Naive thymus-derived CD8-positive, alpha-beta T cell (primary cell): ENCODE measurements around the gene IQSEC1. TPM values are rescaled to one million over a fixed set of nuclear protein-coding genes. Genes with fewer than 3 reads are reported as not detected.

ENCODE experiments used
- ATAC-seq, 2 donors: fragments of 150-1000 bp; cut with Tn5 transposase in 1 of 2; sonication (Bioruptor Pico), chemical (Tn5 transposase) in 1 of 2; 1 replicate in 1 of 2; 2 replicates in 1 of 2; pipeline ENCODE4 v1.10.0; 2021; ENCODE audit warnings: mild to moderate bottlenecking in 2 of 2, moderate library complexity in 2 of 2
- POLR2A ChIA-PET: fragments of 350-600 bp; sonication (Branson Sonifier 250); formaldehyde crosslinking; loops from one replicate; lab custom pipeline; 2021; ENCODE audit warnings: antibody characterized with exemption; lab: Charles Lee
- DNase-seq, 10 donors: peaks; one replicate each; pipeline versions ENCODE4 v3.0.0 to v3.0.0-alpha.2; 2020 to 2022
- H3K27ac Mint-ChIP-seq, 10 donors: one replicate each; pipeline ENCODE4 v1.8.0; 2020 to 2022; ENCODE audit warnings: mild to moderate bottlenecking in 10 of 10, mixed read lengths in 10 of 10, moderate library complexity in 4 of 10, inconsistent platforms in 1 of 10
- H3K27me3 Mint-ChIP-seq, 5 donors: one replicate each; pipeline ENCODE4 v1.8.0; 2021 to 2022; ENCODE audit warnings: mixed read lengths in 5 of 5
- H3K36me3 Mint-ChIP-seq, 3 donors: one replicate each; pipeline ENCODE4 v1.8.0; 2020 to 2022; ENCODE audit warnings: mixed read lengths in 3 of 3, mild to moderate bottlenecking in 2 of 3, inconsistent platforms in 1 of 3
- H3K4me1 Mint-ChIP-seq, 4 donors: one replicate each; pipeline ENCODE4 v1.8.0; 2021 to 2022; ENCODE audit warnings: mixed read lengths in 4 of 4
- H3K4me3 Mint-ChIP-seq, 10 donors: one replicate each; pipeline ENCODE4 v1.8.0; 2020 to 2022; ENCODE audit warnings: mild to moderate bottlenecking in 10 of 10, mixed read lengths in 10 of 10, moderate library complexity in 6 of 10, inconsistent platforms in 1 of 10
- H3K9me3 Mint-ChIP-seq, 9 donors: one replicate each; pipeline ENCODE4 v1.8.0; 2020 to 2022; ENCODE audit warnings: mixed read lengths in 9 of 9, mild to moderate bottlenecking in 3 of 9, inconsistent platforms in 1 of 9, moderate library complexity in 1 of 9
- polyA plus RNA-seq, 3 donors: library from polyadenylated mRNA; unstranded; fragments of 300-500 nt; fragmentation: Illumina TruSeq; gene quantifications; one replicate each; pipeline ENCODE4 v1.2.3, GENCODE V29; 2021
- total RNA-seq, 8 experiments: library from RNA in 2 of 8; stranded (reverse) in 2 of 8; gene quantifications; one replicate each; pipeline ENCODE4 v1.2.3 and lab custom pipeline; 2021 to 2026

IQSEC1 gene
- 10 to 100 TPM; 43.4 to 47.7 TPM for total RNA-seq
- 10 to 100 TPM; 13.7 to 23.7 (median 15.7) TPM for polyA plus RNA-seq
- 8.3 to 98.4 (median 38.9) reads per million in 6 experiments for total RNA-seq (lab: John Stamatoyannopoulos, UW)

DNA sequence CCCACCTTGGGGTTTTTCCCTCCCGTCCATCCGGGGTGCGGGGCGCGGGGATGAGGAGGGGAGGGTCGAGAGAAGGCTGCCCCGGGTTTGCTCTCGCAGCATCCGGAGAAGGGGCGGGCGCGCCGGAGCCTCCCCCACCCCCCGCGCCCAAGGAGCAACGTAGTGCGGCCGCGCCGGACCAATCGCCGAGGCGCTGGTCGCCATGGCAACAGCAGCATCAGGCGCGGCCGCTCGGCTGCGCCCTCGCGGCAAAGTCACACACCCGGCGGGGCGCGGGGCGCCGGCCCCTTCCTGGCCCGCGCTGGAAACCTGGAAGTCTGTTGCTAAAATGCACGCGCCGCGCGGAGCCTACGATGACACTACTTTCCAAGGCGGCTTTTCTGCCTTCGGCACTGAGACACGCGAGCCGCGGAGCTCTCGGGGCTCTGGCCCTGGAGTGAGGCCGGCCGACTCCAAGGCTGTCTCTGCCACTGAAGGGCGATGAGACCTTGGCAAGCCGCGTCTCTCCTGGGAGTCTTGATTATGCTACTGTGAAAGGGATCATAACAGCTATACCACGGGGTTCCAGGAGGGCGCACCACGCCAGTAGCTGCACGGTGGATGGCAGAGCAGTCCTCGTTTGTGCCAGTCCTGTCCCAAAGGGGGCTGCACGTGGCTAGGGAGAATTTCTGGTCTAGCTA lies at the start of gene IQSEC1:
Gene IQSEC1 (minus strand): TSS at position 104 of the 680 bp plus-strand sequence. CDS start 415 bp downstream, outside the sequence.
- peak within 1 kb of the TSS; percentile 74 to 89 (median 82) for H3K4me3 Mint-ChIP-seq
- peaks cover 0 to 4% (median 0%) of the 10 kb centered on the region in 5 donors for H3K27me3 Mint-ChIP-seq
- H3K4me1 Mint-ChIP-seq = peaks cover 25 to 71% (median 53%) of the 10 kb centered on the region in 4 donors
- POLR2A ChIA-PET = interaction anchor here (1.1 kb wide), 1 partner anchor 80 kb away, joined by 3 read pairs; no protein-coding TSS in a partner anchor
- H3K27ac Mint-ChIP-seq = peak within 1 kb of the TSS in 7 of 10 donors; percentile 15 to 89 (median 58)
- no peaks in the 10 kb centered on the region for H3K36me3 Mint-ChIP-seq
- H3K9me3 Mint-ChIP-seq = no peaks in the 10 kb centered on the region
- peak; percentile 71 to 82 for ATAC-seq
- peak; percentile 46 to 86 (median 66) for DNase-seq

DNA sequence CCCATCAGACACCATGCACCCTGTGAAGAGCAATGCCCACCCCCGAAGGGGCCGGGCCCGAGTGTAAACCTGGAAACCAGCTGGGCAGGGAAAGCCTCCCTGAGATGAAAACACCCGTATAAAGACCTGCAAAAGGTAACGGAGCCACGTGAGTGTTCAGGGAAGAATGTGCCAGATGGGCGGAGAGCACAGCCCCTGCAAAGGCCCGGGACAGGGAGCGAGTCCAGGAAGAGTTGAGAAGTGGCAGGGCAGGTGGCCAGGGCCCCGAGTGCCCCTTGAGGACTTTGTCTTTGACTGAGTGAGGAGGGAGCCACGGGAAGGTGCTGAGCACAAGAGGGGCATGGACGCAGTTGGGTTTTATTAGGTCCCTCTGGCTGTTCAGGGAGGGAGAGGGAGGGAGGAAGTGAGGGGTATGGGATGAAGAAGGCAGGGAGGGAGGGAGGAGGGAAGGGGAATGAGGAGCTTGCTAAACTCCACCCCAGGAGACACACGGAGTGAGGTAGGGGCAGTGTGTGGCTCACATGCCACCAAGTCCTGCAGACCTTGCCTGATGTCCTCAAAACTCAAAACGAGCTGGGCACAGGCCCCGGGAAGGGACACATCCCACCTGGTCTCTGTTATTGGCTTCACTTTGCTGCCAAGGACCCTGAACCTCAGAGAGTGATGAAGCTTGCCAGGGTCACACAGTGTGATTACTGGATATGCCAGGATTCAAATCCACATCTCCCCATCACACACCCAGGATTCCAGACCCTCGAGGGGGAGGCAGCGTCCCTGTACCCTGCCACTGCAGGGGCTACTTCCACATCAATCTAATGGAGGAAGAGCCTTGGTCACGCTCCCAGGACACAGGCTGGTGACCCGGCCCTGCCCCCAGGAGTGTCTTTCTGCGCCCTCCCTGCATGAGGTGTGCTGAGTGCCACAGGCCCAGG lies 49.1 kb upstream of the IQSEC1 start:
- DNase-seq (peak in 1 of 10 donors; percentile 32), ATAC-seq (no peak)
- no peak overlapping the region for H3K4me3 Mint-ChIP-seq
- H3K27ac Mint-ChIP-seq = no peak overlapping the region
- no peaks in the 10 kb centered on the region for H3K27me3 Mint-ChIP-seq
- H3K36me3 Mint-ChIP-seq = no peaks in the 10 kb centered on the region
- no peaks in the 10 kb centered on the region for H3K9me3 Mint-ChIP-seq
- POLR2A ChIA-PET = no interaction called here
- H3K4me1 Mint-ChIP-seq = peaks cover 0 to 2% (median 0%) of the 10 kb centered on the region in 4 donors

DNA sequence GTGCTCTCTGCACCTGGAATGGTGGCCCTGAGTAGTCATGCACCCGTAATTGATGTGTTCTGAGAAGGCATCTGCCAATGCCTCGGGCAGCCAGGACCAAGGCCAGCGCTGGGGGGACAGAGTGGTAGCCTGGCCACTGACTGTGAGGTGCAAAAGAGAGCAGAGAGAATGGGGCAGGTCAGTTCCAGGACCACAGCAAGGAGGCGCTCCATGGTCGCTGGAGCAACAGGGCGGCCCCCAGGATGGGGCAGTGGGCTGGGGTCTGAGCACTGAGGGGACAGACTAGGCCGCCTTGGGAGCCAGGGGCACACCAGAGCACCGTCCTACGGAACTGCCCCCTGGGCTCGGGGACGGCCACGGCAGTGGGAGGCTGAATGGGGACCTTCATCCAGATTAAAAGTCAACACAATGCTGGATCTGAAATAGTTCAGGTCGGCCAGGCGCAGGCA lies 48.3 kb upstream of the IQSEC1 start:
- H3K9me3 Mint-ChIP-seq = no peaks in the 10 kb centered on the region
- no peaks in the 10 kb centered on the region for H3K36me3 Mint-ChIP-seq
- no peak for ATAC-seq
- H3K27ac Mint-ChIP-seq = peak overlapping the region in 1 of 10 donors; percentile 49
- DNase-seq = peak in 1 of 10 donors; percentile 60
- no peaks in the 10 kb centered on the region for H3K27me3 Mint-ChIP-seq
- peaks cover 0 to 2% (median 0%) of the 10 kb centered on the region in 4 donors for H3K4me1 Mint-ChIP-seq
- POLR2A ChIA-PET = no interaction called here
- no peak overlapping the region for H3K4me3 Mint-ChIP-seq

DNA sequence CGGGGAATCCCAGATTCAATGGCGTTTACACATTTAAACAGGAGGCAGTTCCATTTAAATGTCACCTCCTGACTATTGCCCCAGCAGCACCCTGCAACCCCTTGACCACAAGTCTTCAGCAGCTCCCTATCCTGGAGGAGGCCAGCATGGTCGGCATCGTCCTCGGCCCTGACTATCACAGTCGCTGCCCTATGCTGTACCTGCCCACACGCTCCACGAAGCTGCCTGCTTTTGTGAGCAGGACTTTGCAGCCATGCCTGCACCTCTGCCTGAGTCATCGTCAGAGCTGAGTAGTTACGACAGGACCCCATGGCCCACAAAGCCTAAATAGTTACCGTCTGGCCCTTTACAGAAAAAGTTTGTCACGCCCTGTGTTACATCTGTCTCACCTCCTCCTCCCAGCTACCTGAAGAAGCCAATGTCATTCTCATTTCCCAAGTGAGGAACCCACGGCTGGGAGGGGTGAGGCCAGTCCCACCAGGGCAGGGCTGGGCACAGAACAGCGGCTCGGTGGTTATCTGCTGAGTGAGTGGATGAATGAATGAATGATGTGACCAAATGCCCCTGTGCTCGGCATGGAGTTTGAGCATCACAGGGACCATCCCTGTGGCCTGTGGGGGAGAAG lies 47.8 kb upstream of the IQSEC1 start:
- peak in 1 of 10 donors; percentile 55 for DNase-seq
- POLR2A ChIA-PET = no interaction called here
- no peaks in the 10 kb centered on the region for H3K27me3 Mint-ChIP-seq
- no peak overlapping the region for H3K27ac Mint-ChIP-seq
- no peaks in the 10 kb centered on the region for H3K9me3 Mint-ChIP-seq
- peaks cover 0 to 2% (median 0%) of the 10 kb centered on the region in 4 donors for H3K4me1 Mint-ChIP-seq
- H3K4me3 Mint-ChIP-seq = no peak overlapping the region
- ATAC-seq = no peak
- no peaks in the 10 kb centered on the region for H3K36me3 Mint-ChIP-seq

DNA sequence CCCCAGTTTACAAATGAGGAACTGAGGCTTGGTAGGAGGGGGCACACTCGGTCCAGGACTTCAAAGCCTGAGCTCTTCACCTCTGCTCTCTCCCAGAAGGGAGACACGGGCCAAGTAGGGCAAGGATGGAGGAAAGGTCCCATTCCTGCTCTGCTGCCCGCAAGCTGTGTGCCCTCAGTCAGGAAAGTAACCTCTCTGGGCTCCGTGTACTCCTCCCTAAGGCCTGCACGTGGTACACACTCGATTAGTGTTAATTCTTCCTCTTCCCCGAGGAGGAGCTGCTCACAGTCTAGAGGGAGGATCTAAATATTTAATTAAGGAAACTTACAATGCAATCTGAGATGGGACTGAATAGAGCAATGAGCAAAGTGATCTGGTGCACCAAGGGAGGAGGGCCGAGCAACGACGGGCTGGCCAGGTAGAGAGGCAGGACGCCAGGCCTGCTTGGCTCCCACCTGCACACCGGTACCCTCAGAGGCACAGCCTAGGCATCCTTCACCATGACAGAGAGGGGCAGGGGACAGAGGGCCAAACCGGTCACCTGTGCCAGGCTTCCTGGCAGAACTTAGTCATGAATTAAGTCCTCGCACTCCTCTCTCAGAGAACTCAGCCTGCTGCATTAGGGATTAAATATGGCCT lies 47.2 kb upstream of the IQSEC1 start:
- Mint-ChIP-seq H3K36me3 (no peaks in the 10 kb centered on the region), H3K4me1 (peaks cover 0 to 2% (median 0%) of the 10 kb centered on the region in 4 donors), H3K9me3 (no peaks in the 10 kb centered on the region), H3K4me3 (no peak overlapping the region), H3K27me3 (no peaks in the 10 kb centered on the region), H3K27ac (peak overlapping the region in 1 of 10 donors; percentile 40)
- ATAC-seq = no peak
- DNase-seq = peak in 1 of 10 donors; percentile 27
- POLR2A ChIA-PET = no interaction called here

DNA sequence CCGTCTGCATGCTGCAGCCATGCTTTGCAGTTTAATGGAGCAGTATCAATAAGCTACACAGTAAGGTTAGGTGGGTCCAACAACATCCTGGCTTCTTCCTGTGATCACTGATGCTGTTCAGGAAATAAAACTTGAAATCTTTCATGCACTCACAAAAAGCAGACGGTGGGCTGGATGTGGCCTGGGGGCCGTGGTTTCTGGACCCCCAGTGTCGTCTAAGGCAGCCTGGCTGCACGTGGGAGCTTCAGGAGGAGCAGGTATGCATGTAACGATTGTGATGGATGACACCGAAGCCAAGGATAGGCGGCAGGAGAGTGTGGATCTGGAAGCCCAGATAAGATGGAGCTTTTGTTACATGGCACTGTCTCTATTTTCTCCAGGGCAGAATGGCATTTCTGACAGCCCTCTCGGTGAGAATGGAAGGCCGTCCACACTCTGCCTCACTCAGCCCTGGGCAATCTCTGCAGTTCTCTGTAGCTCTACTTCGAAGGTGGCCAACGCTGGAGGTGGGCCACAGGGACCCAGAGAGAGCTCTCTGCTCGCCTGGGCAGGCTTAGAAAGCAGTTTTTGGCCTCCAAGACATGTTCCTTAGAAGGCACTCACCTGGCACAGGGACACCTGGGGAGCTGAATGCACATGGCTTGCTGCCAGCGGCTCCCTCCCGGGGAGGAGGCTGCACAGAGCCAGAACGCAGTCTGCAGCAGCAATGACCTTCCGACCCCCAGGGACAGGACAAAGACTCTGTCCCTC lies 46.4 kb upstream of the IQSEC1 start:
- Mint-ChIP-seq H3K9me3 (no peaks in the 10 kb centered on the region), H3K4me3 (no peak overlapping the region), H3K27ac (no peak overlapping the region), H3K36me3 (no peaks in the 10 kb centered on the region), H3K27me3 (no peaks in the 10 kb centered on the region), H3K4me1 (peaks cover 0 to 2% (median 0%) of the 10 kb centered on the region in 4 donors)
- POLR2A ChIA-PET = no interaction called here
- no peak for ATAC-seq
- peak in 1 of 10 donors; percentile 37 for DNase-seq

DNA sequence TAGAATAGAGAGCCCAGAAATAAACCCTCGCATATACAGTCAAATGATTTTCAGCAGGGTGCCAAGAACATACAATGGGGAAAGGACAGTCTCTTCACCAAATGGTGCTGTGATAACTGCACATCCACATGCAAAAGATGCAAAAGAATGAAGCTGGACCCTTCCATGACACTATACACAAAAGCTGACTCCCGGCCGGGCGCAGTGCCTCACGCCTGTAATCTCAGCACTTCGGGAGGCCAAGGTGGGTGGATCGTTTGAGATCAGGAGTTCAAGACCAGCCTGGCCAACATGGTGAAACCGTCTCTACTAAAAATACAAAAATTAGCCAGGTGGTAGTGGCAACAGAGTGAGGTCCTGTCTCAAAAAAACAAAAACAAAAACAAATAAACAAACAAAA lies 43.2 kb upstream of the IQSEC1 start:
- H3K4me3 Mint-ChIP-seq = no peak overlapping the region
- H3K27ac Mint-ChIP-seq = peak overlapping the region in 1 of 10 donors; percentile 21
- H3K4me1 Mint-ChIP-seq = peaks cover 2 to 21% (median 5%) of the 10 kb centered on the region in 4 donors
- DNase-seq (peak in 1 of 10 donors; percentile 27), ATAC-seq (no peak)
- H3K27me3 Mint-ChIP-seq = peaks cover 0 to 4% (median 0%) of the 10 kb centered on the region in 5 donors
- no peaks in the 10 kb centered on the region for H3K9me3 Mint-ChIP-seq
- POLR2A ChIA-PET = interaction anchor here (0.8 kb wide), 1 partner anchor 52 kb away, joined by 3 read pairs; no protein-coding TSS in a partner anchor
- no peaks in the 10 kb centered on the region for H3K36me3 Mint-ChIP-seq

DNA sequence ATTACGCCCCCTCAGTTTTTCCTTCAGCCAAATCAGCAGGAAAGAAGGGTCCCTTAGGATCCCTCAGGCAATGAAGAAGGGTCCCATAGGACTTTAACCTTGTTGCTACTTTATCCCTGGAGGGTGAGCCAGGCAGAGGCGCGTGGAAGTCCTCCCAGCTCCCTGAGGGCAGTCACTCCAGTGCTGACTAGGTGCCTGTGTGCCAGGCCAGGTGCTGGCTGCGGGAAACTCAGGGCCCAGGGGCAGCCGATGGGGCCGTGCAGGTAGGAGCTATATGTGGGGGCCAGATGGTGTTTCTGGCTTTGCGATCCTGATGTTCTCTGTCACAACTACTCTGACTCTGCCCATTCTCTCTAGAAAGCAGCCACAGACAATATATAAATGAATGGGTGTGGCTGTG lies 42.8 kb upstream of the IQSEC1 start:
- peaks cover 0 to 4% (median 0%) of the 10 kb centered on the region in 5 donors for H3K27me3 Mint-ChIP-seq
- no peak for ATAC-seq
- H3K36me3 Mint-ChIP-seq = no peaks in the 10 kb centered on the region
- no peak overlapping the region for H3K4me3 Mint-ChIP-seq
- DNase-seq = peak in 1 of 10 donors; percentile 52
- peaks cover 2 to 25% (median 9%) of the 10 kb centered on the region in 4 donors for H3K4me1 Mint-ChIP-seq
- H3K9me3 Mint-ChIP-seq = no peaks in the 10 kb centered on the region
- POLR2A ChIA-PET = interaction anchor here (0.8 kb wide), 1 partner anchor 53 kb away, joined by 3 read pairs; no protein-coding TSS in a partner anchor
- H3K27ac Mint-ChIP-seq = no peak overlapping the region

DNA sequence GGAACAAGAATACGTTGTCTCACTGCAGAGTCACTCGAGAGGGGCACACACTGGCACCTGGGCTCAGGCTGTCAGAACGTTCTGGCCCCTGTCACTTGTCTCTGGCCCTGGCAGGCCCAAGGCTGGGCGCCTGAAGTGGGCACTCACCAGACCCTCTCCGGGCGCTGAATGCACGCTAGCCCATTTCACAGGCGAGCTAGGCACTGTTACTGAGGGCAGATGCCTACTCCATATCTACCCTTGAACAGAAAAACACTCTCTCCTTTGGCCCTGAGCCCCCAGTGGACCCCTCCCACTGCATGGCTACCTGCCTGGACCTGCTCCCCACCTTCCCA lies 42.3 kb upstream of the IQSEC1 start:
- POLR2A ChIA-PET = no interaction called here
- ATAC-seq = no peak
- H3K27me3 Mint-ChIP-seq = peaks cover 0 to 4% (median 0%) of the 10 kb centered on the region in 5 donors
- peaks cover 5 to 30% (median 14%) of the 10 kb centered on the region in 4 donors for H3K4me1 Mint-ChIP-seq
- no peaks in the 10 kb centered on the region for H3K36me3 Mint-ChIP-seq
- no peaks in the 10 kb centered on the region for H3K9me3 Mint-ChIP-seq
- DNase-seq = peak in 1 of 10 donors; percentile 47
- H3K27ac Mint-ChIP-seq = peak overlapping the region in 1 of 10 donors; percentile 9
- H3K4me3 Mint-ChIP-seq = no peak overlapping the region

DNA sequence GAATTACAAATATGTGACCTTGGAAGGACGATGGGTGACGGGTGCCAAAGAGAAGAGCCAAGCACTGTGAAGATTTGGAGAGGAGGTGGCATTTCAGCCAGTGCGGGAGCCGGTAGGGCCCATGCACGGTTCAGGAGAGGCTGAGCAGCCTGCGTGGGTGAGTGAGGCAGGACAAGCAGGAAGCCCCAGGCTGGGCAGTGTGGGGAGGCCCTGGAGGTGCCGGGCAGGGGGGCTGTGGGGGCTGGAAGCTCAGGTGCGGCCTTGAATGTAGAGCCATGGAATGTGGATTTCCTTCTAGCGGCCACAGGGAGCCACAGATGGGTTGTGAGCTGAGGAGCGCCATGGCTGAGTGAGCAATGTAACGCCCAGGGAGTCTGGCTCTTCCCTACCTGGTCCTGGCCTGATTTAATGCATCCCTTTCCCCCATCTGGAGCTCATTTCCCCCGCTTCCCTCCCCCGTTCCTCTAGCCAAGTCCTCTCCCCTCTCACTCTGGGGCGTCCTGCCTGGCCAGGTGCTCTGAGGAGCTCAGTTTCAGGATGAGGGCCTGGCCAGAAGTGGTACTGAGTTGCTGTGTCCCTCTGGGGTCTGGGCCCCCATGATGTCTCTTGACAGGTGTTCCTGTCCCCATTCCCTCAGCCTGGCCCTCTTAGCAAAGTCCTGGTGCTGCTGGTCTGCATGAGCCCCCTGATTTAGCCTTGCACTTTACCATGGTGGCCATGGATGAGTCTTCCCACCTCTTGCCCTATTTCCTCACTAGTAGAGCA lies 41.8 kb upstream of the IQSEC1 start:
- Mint-ChIP-seq H3K27me3 (peaks cover 0 to 4% (median 0%) of the 10 kb centered on the region in 5 donors), H3K27ac (peak overlapping the region in 1 of 10 donors; percentile 9), H3K4me3 (no peak overlapping the region), H3K36me3 (no peaks in the 10 kb centered on the region), H3K9me3 (no peaks in the 10 kb centered on the region), H3K4me1 (peaks cover 6 to 34% (median 18%) of the 10 kb centered on the region in 4 donors)
- DNase-seq = peak in 1 of 10 donors; percentile 55
- no peak for ATAC-seq
- POLR2A ChIA-PET = interaction anchor here (0.7 kb wide), 1 partner anchor 36 kb away, joined by 5 read pairs; no protein-coding TSS in a partner anchor
